Psoas muscle (tissue), 8 donors: Measurements from ENCODE around the gene POLR2C. TPM values are rescaled to one million over a fixed set of nuclear protein-coding genes. Genes with fewer than 3 reads are reported as not detected.

Experiments used
- ATAC-seq, 4 donors: fragments of 200-7000 bp; cut with Tn5 transposase; one replicate each; pipeline ENCODE4 v1.9.1; 2020; ENCODE audit warnings: moderate library complexity in 3 of 4, mild to moderate bottlenecking in 2 of 4
- DNase-seq, 2 donors: peaks; one replicate each; pipeline ENCODE4 v3.0.0-alpha.2; 2020
- H3K27ac ChIP-seq: fragments of 200-600 bp; one replicate; pipeline ENCODE4 v1.8.0; 2022
- H3K27me3 ChIP-seq, 3 donors: fragments of 200-600 bp in 1 of 3; one replicate each; pipeline versions ENCODE4 v1.6.1 to v1.8.0; 2013 to 2022; ENCODE audit warnings: low read length in 2 of 3, mild to moderate bottlenecking in 2 of 3, moderate library complexity in 1 of 3; ENCODE audit not compliant: insufficient read depth in 3 of 3
- H3K36me3 ChIP-seq, 2 donors: fragments of 200-600 bp in 1 of 2; one replicate each; pipeline versions ENCODE4 v1.6.1 to v1.8.0; 2013 to 2022; ENCODE audit warnings: low read depth in 1 of 2, mild to moderate bottlenecking in 1 of 2, moderate library complexity in 1 of 2; ENCODE audit not compliant: insufficient read depth in 1 of 2
- H3K4me1 ChIP-seq: fragments of 200-600 bp; one replicate; pipeline ENCODE4 v1.8.0; 2022
- H3K4me3 ChIP-seq: fragments of 200-600 bp; one replicate; pipeline ENCODE4 v1.8.0; 2022; ENCODE audit warnings: mild to moderate bottlenecking
- H3K9me3 ChIP-seq: fragments of 200-600 bp; one replicate; pipeline ENCODE4 v1.8.0; 2022
- WGBS, 3 donors: extraction: QIAGEN DNeasy Blood & Tissue Kit; methylation state at CpG; one replicate each; pipeline versions ENCODE4 v1.1.6 to v1.1.7; 2013; 5-methylcytosine and 5-hydroxymethylcytosine counted together
- intact Hi-C, 2 donors: fragments of 100-400 bp; cut with DNase I; formaldehyde crosslinking; loops; one replicate each; pipeline versions ENCODE4 v1.11.0 to v1.14.2; 2022
- polyA plus RNA-seq, 3 donors: library from polyadenylated mRNA; stranded (reverse); fragments of 200-250 nt; gene quantifications; one replicate each; pipeline ENCODE4 v1.2.3, GENCODE V29; 2013
- total RNA-seq, 4 donors: library from RNA; stranded (reverse); fragmentation: NEBNext Ultra II Directional in 2 of 4; extraction: Animal tissue kit (Norgen Biotek cat#: 25700) in 2 of 4; gene quantifications; one replicate each; pipeline versions ENCODE4 v1.2.1 to v1.2.4, GENCODE V29; 2021 to 2023
- TF ChIP-seq, protein P1 (sequence below): fragments of 200-600 bp; IDR thresholded peaks from one replicate; pipeline ENCODE4 v1.8.0; 2022; ENCODE audit warnings: antibody characterized with exemption
- donor health status: healthy with polysubstance abuse.
- donor health status: DM: no; HTN: no; CAD: no; lungs with moderate emphysema.
- donor health status: Bipolar disorder and iron deficiency.
- donor health status: healthy.
- donor health status: DM: yes; HTN: yes; CAD: no.
- donor health status: DM: no; HTN: no; CAD: no.
- donor health status: DM: no; HTN: no; CAD: no.
- donor health status: DM: yes; HTN: yes; CAD: no.

Gene POLR2C
- total and polyA plus RNA-seq, 7 donors = 45.1 to 97.1 (median 57.0) TPM

DNA sequence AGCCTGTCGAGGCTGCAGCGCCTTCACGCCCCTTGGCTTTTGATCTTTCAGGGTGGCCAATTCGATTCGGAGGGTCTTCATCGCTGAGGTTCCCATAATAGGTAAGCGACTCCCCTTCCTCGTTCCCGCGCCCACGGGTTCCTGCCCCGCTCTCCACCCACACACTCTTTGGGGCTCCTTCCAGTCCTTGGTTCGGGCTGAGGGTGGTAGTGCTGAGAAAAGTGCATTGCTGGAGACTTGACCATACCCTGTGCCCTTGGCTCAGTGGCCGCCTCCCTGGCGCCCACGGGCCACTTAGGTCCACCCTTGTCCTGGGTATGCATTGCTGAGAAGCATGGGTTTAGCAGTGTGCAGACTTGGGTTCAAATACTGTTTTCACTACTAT is 491 bp downstream of the POLR2C start:
- 0 to 6% (median 0%) methylated on average over 14 to 16 of the region's 16 CpGs for WGBS, 3 donors
- peak overlapping the region; percentile 83 for H3K27ac ChIP-seq

DNA sequence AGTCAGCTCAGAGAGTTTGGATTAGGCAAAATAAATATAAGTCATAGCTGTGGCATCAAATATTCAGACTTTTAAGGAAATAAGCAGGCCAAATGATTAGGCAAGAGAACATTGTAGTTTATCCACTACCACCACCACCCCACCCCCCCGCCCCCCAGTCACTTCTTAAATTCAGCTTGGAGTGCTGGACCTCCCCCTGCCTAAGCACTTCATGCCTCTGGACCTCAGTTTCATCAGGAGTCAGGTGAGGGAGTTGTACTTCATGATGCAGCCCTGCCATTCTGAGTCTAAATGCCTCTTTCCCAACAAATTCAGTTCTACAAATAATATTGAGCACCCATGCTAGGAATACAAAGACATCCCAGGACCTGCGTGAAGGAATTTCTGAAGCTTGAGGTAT is 2.0 kb downstream of the POLR2C start:
- Histone ChIP-seq H3K27me3 (no peaks in the 10 kb centered on the region), H3K9me3 (no peaks in the 10 kb centered on the region), H3K4me1 (peaks cover 17% of the 10 kb centered on the region), H3K4me3 (no peak overlapping the region), H3K36me3 (peaks cover 11 to 88% of the 10 kb centered on the region in 2 donors), H3K27ac (no peak overlapping the region)
- intact Hi-C loops = no loop called here
- ATAC-seq (no peak), DNase-seq (no peak)
- 81 to 96% (median 92%) methylated on average over 2 of the region's 2 CpGs for WGBS, 3 donors
- TF ChIP-seq, protein P1, sequence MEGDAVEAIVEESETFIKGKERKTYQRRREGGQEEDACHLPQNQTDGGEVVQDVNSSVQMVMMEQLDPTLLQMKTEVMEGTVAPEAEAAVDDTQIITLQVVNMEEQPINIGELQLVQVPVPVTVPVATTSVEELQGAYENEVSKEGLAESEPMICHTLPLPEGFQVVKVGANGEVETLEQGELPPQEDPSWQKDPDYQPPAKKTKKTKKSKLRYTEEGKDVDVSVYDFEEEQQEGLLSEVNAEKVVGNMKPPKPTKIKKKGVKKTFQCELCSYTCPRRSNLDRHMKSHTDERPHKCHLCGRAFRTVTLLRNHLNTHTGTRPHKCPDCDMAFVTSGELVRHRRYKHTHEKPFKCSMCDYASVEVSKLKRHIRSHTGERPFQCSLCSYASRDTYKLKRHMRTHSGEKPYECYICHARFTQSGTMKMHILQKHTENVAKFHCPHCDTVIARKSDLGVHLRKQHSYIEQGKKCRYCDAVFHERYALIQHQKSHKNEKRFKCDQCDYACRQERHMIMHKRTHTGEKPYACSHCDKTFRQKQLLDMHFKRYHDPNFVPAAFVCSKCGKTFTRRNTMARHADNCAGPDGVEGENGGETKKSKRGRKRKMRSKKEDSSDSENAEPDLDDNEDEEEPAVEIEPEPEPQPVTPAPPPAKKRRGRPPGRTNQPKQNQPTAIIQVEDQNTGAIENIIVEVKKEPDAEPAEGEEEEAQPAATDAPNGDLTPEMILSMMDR = no peak

More for the DNA sequence above, 491 bp downstream of the POLR2C start:
- Histone ChIP-seq H3K36me3 (peaks cover 11 to 88% of the 10 kb centered on the region in 2 donors), H3K27me3 (no peaks in the 10 kb centered on the region), H3K4me1 (peaks cover 17% of the 10 kb centered on the region), H3K4me3 (peak overlapping the region; percentile 90), H3K9me3 (no peaks in the 10 kb centered on the region)
- intact Hi-C loops = no loop called here
- DNase-seq (no peak), ATAC-seq (peak; percentile 25 to 55 (median 48))
- TF ChIP-seq, protein P1 = no peak

DNA sequence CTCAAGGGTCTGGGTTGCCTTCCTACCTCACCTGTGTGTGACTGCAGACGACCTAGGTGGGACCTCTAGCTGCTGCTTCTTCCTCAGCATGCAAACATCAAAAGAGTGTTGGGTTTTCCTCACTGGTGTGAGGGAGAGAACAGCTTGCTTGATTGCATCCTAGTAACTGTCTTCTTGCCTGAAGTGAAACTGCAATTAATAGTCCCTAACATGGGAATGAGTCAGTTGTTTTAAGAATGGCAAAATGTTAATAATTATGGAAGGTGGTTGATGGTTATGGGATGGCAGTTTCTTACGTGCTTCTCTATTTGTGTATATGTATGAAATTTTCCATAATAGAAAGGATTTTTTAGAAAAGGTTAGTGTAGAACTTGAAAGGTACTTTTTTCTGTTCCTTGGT is 5.9 kb downstream of the POLR2C start:
- intact Hi-C loops = no loop called here
- ATAC-seq (no peak), DNase-seq (no peak)
- Histone ChIP-seq H3K27me3 (no peaks in the 10 kb centered on the region), H3K27ac (no peak overlapping the region), H3K4me1 (peaks cover 24% of the 10 kb centered on the region), H3K9me3 (no peaks in the 10 kb centered on the region), H3K4me3 (no peak overlapping the region), H3K36me3 (peaks cover 5 to 98% of the 10 kb centered on the region in 2 donors)
- 85 to 97% (median 86%) methylated on average over 2 of the region's 2 CpGs for WGBS, 3 donors
- TF ChIP-seq, protein P1 = no peak

DNA sequence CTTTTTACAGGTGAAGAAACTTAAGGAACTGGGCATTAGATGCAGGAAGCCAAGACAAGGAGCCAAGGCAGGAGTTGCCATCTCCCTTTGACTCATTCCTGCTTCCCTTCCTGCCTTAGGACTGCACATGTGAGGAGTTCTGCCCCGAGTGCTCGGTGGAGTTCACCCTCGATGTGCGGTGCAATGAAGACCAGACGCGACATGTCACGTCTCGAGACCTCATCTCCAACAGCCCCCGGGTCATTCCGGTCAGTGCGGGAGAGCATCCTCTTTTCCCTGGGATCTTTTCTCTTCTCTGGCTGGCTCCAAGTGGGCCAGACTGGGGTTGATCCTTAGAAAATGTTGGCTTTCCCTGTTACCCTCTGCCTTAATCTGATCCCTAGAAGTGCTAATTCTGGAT is 6.6 kb downstream of the POLR2C start:
- Histone ChIP-seq H3K36me3 (peaks cover 2 to 92% of the 10 kb centered on the region in 2 donors), H3K27me3 (no peaks in the 10 kb centered on the region), H3K4me3 (no peak overlapping the region), H3K4me1 (peaks cover 19% of the 10 kb centered on the region), H3K27ac (no peak overlapping the region), H3K9me3 (no peaks in the 10 kb centered on the region)
- intact Hi-C loops = no loop called here
- WGBS, 3 donors = 84 to 95% (median 89%) methylated on average over 11 of the region's 11 CpGs
- TF ChIP-seq, protein P1 = no peak
- ATAC-seq (no peak), DNase-seq (no peak)

DNA sequence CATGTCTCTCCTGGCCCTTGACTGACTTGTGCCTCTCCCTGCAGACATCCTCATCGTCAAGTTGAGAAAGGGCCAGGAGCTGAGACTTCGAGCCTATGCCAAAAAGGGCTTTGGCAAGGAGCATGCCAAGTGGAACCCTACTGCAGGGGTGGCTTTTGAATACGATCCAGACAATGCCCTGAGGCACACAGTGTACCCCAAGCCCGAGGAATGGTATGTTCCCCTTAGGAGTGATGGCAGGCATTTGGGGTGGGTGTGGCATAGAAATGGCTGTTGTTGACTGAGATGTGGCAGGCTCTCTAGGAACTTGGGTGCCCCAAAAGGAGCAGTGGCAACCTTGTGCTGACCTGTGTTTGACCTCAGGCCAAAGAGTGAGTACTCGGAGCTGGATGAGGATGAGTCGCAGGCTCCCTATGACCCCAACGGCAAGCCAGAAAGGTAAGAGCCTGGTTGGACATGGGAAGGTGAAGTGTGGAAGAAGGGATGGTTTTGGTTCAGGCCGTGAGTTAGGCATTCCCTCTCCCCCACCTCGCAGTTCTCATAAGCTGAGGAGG is 7.5 kb downstream of the POLR2C start:
- intact Hi-C loops = no loop called here
- peaks cover 0 to 88% of the 10 kb centered on the region in 2 donors for H3K36me3 ChIP-seq
- TF ChIP-seq, protein P1 = no peak
- DNase-seq (no peak), ATAC-seq (peak in 1 of 4 donors; percentile 20)
- no peak overlapping the region for H3K4me3 ChIP-seq
- no peaks in the 10 kb centered on the region for H3K27me3 ChIP-seq
- peaks cover 16% of the 10 kb centered on the region for H3K4me1 ChIP-seq
- 60 to 78% (median 68%) methylated on average over 9 of the region's 9 CpGs for WGBS, 3 donors
- no peak overlapping the region for H3K27ac ChIP-seq
- H3K9me3 ChIP-seq = no peaks in the 10 kb centered on the region
